Stimulated activated CD8-positive, alpha-beta memory T cell treated with anti-CD3 and anti-CD28 coated beads, Interleukin-2, amount 100 ng/mL, for 1 hour (primary cell): ENCODE data around the gene IMMP2L.

Experiments used
- DNase-seq, 2 donors: peaks; one replicate each; pipeline ENCODE4 v3.0.0-alpha.2; 2020; ENCODE audit warnings: low read depth in 2 of 2

The IMMP2L gene

DNA sequence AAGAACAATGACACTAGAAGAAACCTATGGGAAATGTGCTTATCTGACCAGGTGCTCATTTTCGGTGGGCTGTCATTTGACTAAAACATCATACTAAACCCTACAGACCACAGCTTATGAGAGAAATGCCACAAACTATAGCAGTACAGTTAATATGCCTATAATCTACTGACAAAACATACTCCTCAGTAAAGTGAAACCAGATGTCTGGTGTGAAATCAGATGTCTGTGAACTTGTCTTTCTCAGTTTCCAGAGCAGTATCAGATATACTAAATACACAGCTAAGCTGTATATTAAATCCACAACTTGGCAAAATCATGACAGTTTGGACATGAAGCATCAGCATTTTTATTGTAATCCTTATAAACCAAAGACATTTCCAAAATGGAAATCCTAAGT, 3.3 kb downstream of the IMMP2L start:
- DNase-seq: no peak

DNA sequence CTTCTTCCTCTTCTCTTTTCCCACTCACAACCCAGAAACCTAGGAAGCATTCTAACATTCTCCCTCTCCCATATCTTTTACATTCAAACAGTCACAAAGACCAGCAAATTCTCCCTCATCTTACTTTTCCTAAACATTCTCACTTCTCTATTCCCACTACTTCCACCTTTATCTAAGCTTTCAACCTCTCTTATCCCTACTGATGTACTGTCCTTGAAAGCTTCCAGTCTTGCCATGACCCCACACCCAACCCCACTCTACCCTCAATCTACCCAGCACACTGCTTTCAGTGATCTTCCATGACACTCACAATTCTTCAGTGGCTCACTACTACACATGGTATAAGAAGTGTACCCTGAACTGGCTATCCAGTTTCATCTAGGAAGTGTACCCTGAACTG, 5.3 kb downstream of the IMMP2L start:
- no peak for DNase-seq

DNA sequence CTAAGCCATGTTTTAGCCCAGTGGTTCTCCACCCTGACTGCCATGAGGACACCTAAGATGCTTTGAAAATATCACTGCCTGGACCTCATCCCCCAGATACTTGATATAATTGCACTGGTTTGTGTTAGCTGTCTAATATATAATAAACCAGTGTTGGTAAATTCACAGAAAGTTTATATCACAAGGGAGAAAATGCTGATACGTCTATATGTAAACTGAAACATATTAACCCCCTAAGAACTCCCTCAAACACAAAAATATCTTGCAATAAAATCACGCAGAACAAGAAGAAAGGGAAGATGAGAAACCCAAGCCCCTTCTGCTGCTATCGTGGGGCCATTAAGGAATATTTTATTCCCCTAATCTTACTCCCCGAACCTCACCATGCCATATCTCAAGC, 8.2 kb downstream of the IMMP2L start:
- no peak for DNase-seq

DNA sequence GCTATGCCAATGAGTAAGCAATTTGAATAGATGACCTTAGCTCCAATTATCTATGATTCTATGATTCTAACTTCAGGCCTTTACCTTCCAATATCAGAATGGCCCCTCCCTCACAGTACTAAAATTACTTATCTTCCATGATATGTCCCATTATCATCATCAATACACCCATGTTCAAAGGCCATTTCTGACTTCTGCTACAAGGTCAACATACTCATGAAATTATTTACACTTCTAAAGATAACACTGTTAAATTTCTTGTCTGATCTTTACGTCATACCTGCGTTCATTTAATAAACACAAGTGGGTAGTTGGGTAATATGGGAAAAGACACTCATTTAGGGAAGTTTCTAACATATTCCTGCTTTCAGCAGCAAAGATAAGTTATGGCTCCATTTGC, 21.2 kb downstream of the IMMP2L start:
- no peak for DNase-seq

DNA sequence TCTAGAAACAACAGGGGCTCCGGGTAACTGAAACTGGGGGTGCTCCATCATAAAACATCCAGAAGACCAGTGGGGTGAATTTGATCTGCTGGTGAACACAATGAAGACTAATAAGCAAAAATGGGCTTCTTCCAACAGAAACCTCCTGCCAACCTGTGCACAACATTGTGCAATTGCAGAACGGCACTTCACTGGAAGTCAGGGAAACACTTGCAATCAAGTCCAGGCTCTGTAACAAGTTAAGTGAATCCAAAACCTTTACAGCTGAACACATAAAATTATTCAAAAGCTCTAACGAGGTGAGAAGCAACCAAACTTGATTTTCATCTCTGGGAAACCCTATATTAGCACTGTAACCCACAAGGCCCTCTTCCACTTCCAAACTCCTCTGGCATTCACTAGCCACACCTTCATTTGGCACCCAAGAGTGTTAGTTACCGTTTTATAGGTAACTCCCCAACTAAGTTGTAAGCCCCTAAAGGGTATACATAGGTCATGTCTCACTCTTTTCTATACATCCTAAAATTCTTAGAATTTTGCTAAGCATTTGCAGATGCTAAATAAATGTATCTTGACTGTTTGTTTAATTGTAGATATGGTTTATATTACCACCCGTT, 22.0 kb downstream of the IMMP2L start:
- DNase-seq: no peak

DNA sequence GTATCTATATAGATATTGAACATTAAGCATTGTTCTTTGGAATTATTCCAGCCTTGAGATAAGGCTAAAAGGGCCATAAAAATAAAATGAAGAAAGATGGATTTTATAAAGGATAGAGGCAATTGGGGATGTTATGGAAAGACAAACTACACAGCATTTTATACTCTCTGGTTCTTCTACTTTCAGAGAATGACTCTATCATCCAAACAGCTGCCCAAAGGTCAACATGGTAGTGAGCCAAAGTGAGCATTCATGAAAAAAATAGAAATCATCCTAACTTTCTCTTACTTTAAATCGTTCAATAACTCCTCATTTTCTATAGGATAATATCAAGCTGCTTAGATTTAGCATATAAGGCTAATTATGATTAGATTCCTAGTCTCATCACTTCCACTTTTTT, 25.2 kb downstream of the IMMP2L start:
- no peak for DNase-seq

DNA sequence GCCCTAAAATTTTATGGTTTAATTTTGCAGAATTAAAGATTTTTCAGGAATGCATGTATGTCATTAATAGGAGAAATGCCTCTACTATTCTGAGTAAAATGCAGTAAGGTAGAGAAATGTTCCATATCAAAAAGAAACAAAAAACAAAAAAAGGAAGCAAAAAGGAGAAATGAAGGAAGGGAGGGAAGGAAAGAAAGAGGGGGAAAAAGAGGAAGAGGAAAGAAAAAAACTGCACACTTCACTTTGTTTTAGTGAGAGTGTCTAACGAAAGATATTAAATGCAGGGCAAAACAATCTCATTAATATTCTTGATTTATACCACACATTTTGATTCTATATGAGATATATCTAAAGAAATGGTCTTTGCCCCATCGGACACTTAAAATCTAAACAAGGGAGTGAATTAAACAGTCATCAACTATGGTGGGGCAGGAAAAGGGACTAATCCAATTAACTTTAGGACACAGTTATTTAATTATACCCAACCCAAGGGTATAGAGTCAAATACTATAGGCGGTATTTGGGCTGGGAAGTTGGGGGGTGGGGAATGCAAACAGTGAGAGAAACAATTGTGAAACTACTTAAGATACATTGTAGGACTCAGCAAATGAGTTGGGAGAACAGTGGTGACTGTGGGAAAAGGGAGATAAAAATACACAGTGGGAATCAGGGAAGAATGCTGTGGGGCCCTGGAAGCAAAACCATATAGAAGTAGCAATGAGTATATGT, 27.0 kb downstream of the IMMP2L start:
- DNase-seq: no peak

DNA sequence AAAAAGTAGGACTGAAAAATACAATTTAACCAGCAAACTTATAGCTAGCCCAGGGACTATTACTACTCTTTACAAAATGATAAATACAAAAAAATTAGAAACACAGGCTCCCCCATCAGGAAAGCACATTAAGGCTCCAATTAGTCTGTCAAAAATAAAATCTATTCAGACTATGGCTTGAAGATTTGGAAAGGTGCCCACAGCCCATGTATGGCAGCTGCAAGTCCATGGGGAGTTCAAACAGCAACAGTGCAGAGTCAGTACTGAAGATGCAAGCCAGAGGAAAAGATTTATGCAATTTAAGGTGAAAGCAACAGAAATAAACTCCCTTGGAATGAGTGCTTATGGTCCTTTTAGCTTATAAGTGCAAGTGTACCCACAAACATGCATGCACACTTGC, 29.7 kb downstream of the IMMP2L start:
- DNase-seq: no peak

DNA sequence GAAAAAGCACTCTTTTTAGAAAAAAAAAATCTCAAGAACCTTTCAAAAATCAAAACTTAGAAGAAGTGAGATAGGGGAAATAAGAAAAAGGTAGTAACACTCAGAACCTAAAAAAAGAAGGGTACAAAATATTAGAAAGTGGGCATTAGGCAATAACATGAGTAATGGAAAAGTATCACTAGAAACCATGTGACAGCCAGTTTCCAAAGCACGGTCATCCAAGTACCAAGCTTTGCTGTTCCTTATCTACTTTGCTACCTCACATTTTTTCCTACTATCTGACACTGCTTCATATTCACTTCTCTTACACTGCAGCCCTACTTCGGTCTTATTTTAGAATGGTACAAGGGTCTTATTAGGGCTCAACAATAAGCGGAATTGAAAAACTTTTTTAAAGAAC, 30.3 kb downstream of the IMMP2L start:
- DNase-seq: no peak

DNA sequence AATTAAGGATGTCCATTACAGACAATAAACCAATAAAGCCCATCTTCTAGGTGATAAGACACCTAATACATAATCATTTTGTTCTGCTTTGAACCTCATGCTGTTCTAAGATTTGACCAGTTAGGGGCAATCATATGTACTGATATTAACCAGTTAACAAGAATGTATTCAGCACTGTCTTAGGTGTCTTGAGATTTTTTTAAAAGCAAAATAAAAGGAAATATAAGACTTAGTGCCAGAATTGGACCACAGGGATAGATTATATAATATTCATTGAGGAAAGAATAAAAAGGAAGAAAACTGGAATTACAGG, 32.0 kb downstream of the IMMP2L start:
- DNase-seq: no peak

DNA sequence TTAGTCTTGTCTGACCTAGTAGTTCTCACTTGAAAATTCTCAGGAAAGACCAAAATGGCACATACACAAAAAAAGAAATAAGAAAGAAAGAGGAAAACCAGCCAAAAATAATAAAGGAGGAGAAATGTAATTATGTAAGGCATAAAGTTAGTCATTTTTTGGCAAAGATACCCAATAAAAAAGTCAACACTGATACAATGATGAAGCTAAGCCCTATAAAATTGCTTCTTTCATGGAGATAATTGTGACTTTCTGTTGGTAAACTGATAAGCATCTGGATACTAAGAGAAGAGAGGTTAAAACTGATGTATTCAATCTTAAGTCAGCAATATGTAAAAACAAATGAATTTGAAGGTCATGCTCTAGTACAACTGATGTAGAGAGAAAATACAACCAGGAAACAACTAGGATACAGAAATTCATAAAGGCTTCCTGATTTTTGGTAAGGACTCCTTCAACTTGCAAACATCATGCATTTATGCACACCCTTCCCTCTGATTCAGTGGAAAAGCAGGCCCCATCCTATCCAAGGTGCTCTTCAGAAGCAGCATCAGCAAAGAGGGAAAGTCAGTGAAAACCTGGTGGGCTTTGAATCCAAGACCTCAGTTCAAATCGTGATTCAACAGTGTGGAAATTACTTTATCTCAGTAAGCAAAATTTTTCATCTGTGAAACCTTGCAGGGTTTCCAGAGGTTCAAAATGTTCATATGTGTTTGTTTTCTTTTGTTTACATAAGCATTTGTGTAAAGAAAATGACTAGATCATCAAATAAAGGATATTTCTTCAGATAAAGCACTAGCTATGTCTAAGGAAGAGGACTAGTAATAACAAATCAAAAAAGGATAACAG, 32.6 kb downstream of the IMMP2L start:
- no peak for DNase-seq

DNA sequence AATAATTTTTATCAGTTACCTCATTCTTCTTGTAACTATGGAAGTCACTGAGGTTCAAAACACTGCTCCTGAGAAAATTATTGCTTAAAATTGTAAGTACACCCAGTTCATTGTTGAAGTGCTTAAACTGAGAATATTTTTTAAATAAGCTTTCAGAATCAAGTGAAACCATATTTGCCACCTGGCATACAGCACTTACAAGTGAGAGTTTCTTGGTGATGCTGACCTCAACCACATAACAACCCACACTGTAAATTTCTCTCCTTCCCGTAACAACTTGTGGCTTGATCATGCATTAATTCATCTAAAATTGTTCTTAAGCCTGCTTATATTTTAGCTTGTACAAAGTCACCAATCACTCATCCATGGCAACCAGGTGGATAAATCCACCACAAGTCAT, 34.0 kb downstream of the IMMP2L start:
- no peak for DNase-seq

DNA sequence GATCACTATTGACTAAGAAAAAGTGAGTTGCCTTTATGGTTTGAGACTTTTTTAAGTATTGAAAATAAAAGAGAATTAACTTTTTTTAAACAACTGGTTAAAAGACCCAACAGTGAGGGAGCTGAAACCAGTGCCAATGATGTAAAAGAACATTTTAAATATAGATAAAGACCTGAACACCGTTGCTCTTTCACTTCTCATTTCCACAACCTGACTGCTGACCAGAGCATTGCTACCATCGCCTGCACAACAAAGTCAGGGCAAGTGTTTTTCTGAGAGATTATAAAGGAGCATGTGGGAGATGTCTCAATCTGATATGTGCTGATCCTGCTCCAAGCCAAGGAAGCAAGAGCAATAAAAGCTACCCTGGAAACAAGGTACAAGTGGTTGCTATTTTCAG, 34.7 kb downstream of the IMMP2L start:
- DNase-seq: no peak

DNA sequence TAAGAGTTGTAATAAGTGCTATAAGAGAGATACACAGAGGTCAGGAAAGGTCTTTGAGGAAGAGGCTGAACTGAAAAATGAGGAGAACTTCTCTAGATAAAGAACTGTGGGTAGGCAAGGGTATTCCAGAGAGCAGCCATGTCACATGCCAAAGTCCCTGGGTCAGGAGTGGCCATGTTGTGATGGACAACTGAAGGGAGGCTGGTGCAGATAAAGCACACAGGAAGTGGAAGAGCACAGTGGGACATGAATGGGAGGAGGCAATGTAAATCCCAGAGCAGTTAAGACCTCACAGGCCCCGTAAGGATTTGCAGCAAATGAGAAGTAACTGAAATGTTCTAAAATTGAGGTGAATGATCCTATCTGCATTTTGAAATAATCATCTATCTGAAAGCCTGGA, 37.2 kb downstream of the IMMP2L start:
- DNase-seq: no peak

DNA sequence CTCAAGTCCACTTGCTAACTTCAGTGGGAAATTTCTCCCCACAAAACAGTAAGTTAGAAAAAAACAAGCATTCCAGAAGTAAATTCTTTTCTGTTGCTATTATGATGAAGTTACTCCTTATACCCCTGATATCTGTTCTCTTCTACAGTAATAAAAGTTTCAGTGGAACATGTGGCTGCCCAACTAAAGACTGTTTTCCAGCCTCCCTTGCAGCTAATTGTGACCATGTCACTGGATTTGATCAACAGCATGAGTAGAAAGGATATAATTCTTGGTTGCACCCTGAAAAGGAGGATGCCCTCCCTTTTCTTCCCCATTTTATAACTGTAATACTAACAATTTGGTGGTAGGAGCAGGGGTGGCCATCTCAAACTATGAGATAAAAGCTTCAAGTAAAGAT, 40.6 kb downstream of the IMMP2L start:
- DNase-seq: no peak

DNA sequence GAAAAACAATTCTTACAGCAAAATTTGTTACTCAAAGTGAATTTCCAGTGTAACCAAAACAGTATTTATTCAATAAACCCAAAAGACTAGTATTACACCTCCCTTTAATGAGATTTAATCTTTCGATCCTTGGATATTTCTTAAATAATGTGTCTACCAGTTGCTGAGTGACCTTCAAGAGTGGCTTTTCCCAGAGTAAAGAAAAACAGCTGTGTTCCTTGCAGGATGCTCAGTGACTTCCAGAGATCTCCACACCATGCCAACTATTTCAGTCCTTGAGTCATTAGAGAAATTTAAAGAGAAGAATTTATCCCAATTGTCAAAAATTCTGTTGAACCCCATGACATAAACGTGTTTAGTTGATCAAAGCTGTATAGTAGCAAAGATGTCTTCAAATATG, 44.0 kb downstream of the IMMP2L start:
- DNase-seq: no peak

DNA sequence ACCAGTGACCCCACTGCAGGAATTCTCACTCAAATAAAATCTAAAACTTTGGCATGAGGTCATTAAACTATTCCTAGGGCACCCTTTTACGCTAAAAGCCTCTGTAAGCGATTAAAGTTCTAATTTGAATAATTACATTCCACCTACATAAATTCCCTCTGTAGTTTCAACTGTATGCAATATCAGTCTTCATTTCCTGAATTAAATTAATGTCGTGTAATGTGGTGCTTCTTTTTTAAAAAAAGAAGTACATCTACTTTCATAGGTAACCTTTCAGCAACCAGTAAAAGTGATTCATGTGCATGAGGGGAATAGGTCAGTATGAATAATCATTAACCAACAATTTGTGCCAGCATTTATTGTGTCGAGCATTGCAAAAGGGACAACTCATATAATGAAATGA, 44.7 kb downstream of the IMMP2L start:
- DNase-seq: no peak

DNA sequence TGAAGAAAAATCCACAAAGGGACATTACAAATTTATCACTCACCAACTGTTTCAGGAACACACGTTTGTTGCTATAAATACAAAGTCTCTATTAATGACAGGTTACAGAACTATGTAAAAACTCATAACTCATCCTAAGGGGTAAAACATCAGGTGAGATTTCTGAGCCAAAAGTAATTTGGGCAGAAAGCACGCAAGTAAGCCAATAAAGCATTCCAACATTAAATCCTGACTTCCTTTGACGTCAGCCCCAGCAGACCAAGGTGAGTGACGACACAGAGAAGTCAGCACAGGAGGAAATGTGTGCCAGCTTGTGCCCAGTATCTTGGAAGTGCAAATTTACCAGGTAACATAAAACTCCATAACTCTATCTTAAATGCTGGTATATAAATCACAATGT, 45.7 kb downstream of the IMMP2L start:
- no peak for DNase-seq

DNA sequence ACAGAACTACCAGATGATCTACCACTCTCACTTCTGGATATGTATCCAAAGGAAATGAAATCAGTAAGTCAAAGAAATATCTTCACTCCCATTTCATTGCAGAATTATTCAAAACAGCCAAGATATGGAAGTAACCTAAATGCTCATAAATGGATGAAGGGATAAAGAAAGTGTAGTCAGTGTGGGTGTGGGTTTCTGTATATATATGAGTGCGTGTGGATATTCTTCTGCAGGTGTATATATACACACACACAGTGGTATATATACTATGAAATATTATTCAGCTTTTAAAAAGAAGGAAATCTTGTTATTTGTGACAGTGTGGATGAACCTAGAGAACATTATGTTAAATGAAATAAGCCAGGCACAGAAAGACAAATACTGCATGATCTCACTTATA, 48.7 kb downstream of the IMMP2L start:
- no peak for DNase-seq

DNA sequence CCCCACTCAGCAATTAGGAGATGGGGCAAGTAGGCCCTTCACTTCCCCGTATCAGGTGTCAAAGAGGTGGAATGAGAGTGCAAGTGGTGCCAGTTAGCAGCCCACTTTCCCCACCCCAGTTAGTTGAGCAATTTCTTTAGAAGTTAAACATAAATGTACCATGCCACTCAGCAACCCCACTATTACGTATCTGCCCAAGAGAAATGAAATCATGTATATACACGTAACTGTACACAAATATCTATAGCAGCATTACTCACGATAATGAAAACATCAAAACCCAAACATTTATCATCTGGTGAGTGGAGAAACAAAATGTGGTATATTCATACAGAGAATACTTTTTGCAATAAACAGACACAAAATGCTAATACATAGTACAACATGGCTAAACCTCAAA, 50.4 kb downstream of the IMMP2L start:
- no peak for DNase-seq

DNA sequence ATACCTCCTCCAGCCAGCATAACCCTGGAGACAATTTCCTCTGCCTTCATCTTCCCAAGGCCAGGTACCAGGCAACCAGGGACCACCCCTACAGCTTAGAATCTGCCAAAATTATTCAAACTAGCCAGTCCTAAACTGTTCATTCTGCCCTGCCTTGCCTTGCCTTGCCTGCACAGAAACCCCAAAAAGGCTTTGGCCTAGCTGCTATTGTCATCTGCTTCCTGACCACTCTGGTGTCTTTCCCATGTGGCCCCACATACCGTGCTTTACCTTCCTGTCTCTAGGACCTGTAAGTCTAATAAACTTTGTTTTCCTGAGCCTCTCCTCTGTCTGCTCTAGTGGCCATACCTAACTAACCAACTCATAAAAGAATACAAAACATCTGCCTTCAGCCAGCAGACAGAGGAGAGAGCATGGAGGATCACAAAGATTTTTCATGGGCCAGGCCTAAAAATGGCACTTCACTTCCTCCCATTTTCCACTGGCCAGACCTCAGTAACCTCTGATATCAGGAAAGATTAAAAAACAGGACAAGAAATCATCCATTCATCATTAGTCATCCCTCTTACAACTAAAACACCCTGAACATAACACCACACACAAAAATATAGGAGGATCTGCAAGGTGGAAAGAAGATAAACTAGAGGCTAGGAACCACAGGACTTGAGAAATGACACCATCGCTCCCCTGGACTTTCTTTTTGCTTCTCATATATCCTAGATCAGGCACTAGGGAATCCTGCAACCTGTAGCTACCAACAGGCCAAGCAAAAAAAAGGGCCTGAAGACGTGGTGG, 51.5 kb downstream of the IMMP2L start:
- no peak for DNase-seq

DNA sequence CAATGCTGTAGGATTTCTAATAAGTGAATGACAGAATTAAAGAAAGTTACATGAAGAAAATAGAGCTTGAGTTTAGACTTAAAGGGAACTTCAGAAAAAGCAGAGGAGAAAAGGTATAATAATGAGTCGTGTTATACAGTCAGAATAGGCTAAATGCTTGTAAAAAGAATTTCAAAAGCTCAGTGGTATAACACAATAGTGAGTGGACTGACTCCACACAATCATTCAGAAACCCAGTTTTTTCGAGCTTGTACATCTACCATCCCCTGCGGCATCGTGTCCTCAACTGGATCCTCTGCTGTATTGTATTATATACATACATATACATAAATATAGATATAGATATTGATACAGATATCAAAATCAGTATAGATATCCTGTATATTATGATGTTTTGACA, 52.2 kb downstream of the IMMP2L start:
- DNase-seq: no peak
